SK-N-SH treated with all-trans-retinoic acid at 6 μM for 48 hours (cell line): ENCODE measurements around the gene TSPAN1.

Experiments
- ESRRG ChIP-seq: fragments of 250-450 bp; sonication (Bioruptor Pico); IDR thresholded peaks from 2 replicates; pipeline ENCODE4 v1.6.1; 2021; ENCODE audit warnings: mild to moderate bottlenecking
- TF ChIP-seq, protein P1 (sequence below): fragments of 250-450 bp; sonication (Bioruptor Pico); IDR thresholded peaks from 2 replicates; pipeline ENCODE4 v1.8.0; 2021; ENCODE audit warnings: low read depth, mild to moderate bottlenecking, moderate library complexity, borderline replicate concordance

DNA sequence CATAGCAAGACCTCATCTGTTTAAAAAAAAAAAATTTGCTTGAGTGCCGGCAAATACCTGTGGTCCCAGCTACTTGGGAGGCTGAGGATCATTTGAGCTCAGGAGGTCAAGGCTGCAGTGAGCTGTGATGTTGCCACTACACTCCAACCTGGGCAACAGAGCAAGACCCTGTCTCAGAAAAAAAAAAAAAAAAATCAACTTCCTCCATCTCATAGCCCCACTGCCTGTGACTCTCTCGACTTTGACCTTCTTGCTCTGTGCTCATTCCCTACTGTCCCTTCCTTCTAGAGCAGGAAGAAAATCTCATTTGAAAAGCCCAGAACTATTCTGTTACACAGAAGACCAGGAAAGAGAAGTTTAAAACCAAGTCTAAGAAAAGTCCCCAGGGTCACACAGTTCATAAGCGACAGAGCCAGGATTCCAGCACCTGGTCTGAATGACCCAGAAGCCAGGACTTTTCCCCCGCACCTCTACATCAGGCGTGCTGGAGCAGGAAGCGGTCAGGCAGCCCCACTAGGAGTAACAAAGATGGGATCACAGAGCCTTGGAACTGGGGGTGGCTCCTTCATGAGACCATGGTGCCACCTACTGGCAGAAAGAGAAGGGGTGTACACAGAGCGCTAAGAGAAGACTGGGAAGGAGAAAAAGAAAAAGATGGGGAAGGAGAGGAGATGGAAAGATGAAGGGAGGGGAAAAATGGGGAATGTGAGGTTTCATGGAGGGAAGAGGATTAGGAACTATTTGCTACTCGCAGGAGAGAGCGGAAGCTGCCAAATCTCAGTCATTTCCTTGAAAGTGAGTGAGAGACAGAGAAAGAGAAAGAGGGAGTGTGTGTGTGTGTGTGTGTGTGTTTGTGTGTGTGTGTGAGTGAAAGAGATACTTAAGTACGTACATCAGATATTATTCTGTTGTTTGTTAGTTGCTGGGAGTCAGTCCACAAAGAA, 4.5 kb downstream of the TSPAN1 start:
- TF ChIP-seq, protein P1, sequence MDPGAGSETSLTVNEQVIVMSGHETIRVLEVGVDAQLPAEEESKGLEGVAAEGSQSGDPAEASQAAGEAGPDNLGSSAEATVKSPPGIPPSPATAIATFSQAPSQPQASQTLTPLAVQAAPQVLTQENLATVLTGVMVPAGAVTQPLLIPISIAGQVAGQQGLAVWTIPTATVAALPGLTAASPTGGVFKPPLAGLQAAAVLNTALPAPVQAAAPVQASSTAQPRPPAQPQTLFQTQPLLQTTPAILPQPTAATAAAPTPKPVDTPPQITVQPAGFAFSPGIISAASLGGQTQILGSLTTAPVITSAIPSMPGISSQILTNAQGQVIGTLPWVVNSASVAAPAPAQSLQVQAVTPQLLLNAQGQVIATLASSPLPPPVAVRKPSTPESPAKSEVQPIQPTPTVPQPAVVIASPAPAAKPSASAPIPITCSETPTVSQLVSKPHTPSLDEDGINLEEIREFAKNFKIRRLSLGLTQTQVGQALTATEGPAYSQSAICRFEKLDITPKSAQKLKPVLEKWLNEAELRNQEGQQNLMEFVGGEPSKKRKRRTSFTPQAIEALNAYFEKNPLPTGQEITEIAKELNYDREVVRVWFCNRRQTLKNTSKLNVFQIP (CRISPR knock-in tag) = no peak
- TF ChIP-seq ESRRG (CRISPR knock-in tag) = no peak
